Ovary (tissue), 3 donors: ENCODE measurements around the gene NRN1L.

Experiments
- POLR2A ChIP-seq: fragments of 450-650 bp; IDR thresholded peaks from one replicate; pipeline ENCODE4 v1.6.1; 2017; ENCODE audit warnings: antibody characterized with exemption, mild to moderate bottlenecking, moderate library complexity
- TF ChIP-seq, protein P1 (sequence below), 3 donors: fragments of 450-650 bp in 2 of 3; fragments of 200-600 bp in 1 of 3; IDR thresholded peaks; one replicate each; pipeline versions ENCODE4 v1.5.1 to v1.8.0; 2016 to 2022; ENCODE audit warnings: antibody characterized with exemption in 3 of 3, mild to moderate bottlenecking in 1 of 3
- donor health status: DM: no; HTN: no; CAD: no.

DNA sequence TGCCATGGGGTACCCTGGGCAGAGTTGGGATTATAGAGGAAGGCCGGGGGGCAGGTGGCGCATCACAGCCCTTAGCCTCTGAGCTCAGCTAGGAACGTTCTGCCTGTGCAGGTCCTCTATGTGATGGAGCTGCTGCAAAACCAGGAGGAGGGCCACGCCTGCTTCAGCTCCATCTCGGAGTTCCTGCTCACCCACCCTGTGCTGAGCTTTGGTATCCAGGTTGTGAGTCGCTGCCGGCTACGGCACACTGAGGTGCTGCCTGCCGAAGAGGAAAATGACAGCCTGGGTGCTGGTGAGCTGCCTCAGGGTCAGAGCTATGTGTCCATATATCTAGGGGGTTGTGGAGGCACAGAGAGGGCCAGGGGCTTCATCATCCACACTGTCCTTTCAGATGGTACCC lies 5.8 kb upstream of the NRN1L start:
- TF ChIP-seq, protein P1, sequence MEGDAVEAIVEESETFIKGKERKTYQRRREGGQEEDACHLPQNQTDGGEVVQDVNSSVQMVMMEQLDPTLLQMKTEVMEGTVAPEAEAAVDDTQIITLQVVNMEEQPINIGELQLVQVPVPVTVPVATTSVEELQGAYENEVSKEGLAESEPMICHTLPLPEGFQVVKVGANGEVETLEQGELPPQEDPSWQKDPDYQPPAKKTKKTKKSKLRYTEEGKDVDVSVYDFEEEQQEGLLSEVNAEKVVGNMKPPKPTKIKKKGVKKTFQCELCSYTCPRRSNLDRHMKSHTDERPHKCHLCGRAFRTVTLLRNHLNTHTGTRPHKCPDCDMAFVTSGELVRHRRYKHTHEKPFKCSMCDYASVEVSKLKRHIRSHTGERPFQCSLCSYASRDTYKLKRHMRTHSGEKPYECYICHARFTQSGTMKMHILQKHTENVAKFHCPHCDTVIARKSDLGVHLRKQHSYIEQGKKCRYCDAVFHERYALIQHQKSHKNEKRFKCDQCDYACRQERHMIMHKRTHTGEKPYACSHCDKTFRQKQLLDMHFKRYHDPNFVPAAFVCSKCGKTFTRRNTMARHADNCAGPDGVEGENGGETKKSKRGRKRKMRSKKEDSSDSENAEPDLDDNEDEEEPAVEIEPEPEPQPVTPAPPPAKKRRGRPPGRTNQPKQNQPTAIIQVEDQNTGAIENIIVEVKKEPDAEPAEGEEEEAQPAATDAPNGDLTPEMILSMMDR (IDR thresholded peaks at IDR 0.05) = no peak
- TF ChIP-seq POLR2A = no peak
